Large intestine (tissue), 3 donors: Measurements from ENCODE around the gene CDH18. TPM values are rescaled to one million over a fixed set of nuclear protein-coding genes. Genes with fewer than 3 reads are reported as not detected.

Source experiments
- DNase-seq, 2 donors: peaks; one replicate each; pipeline versions ENCODE4 v3.0.0 to v3.0.0-alpha.2; 2013
- H3K27ac ChIP-seq: one replicate; pipeline ENCODE4 v1.5.1; 2013; ENCODE audit warnings: low read length
- H3K27me3 ChIP-seq: 2 replicates; pipeline ENCODE4 v1.6.1; 2013; ENCODE audit warnings: low read length; ENCODE audit not compliant: control insufficient read depth, insufficient read depth
- H3K36me3 ChIP-seq: 2 replicates; pipeline ENCODE4 v1.6.1; 2013; ENCODE audit warnings: low read length; ENCODE audit not compliant: control insufficient read depth, insufficient read depth
- H3K4me1 ChIP-seq: one replicate; pipeline ENCODE4 v1.6.1; 2013; ENCODE audit warnings: low read length; ENCODE audit not compliant: control insufficient read depth, insufficient read depth
- H3K4me3 ChIP-seq: one replicate; pipeline ENCODE4 v1.5.1; 2013; ENCODE audit warnings: low read length
- H3K9me3 ChIP-seq: one replicate; pipeline ENCODE4 v1.6.1; 2013; ENCODE audit warnings: mild to moderate bottlenecking, low read depth, low read length, moderate library complexity; ENCODE audit not compliant: control insufficient read depth
- WGBS: methylation state at CpG from one replicate; pipeline ENCODE4 v1.1.5; 2013; ENCODE audit warnings: low lambda C conversion rate; ENCODE audit not compliant: insufficient coverage; 5-methylcytosine and 5-hydroxymethylcytosine counted together
- polyA plus RNA-seq: library from polyadenylated mRNA; unstranded; fragments of 120-200 nt; gene quantifications from one replicate; pipeline ENCODE4 v1.2.1, GENCODE V29; 2013

Gene CDH18
- polyA plus RNA-seq, 1 donor, result 1.1 TPM

- H3K4me1 ChIP-seq, result no peaks in the 10 kb centered on the region
- no peak for DNase-seq
- WGBS, result 100% methylated on average over 1 of the region's 1 CpG
- no peaks in the 10 kb centered on the region for H3K27me3 ChIP-seq
- no peak overlapping the region for H3K27ac ChIP-seq
- H3K4me3 ChIP-seq, result no peak overlapping the region
- H3K36me3 ChIP-seq, result no peaks in the 10 kb centered on the region
- H3K9me3 ChIP-seq, result no peaks in the 10 kb centered on the region
These were observed 433.5 kb downstream of the CDH18 start for GRCh38 chr5:19554524-19554923.

GRCh38 chr5:19547640-19548039, 440.4 kb downstream of the CDH18 start:
- 71% methylated on average over 2 of the region's 3 CpGs for WGBS
- no peaks in the 10 kb centered on the region for H3K9me3 ChIP-seq
- no peaks in the 10 kb centered on the region for H3K27me3 ChIP-seq
- no peak for DNase-seq
- H3K4me3 ChIP-seq, result no peak overlapping the region
- no peaks in the 10 kb centered on the region for H3K4me1 ChIP-seq
- no peak overlapping the region for H3K27ac ChIP-seq
- H3K36me3 ChIP-seq, result no peaks in the 10 kb centered on the region

- Histone ChIP-seq H3K27me3 (no peaks in the 10 kb centered on the region), H3K36me3 (no peaks in the 10 kb centered on the region), H3K9me3 (no peaks in the 10 kb centered on the region), H3K4me3 (no peak overlapping the region), H3K4me1 (no peaks in the 10 kb centered on the region), H3K27ac (no peak overlapping the region)
- no peak for DNase-seq
- 83% methylated on average over 1 of the region's 1 CpG for WGBS
These were observed 441.5 kb downstream of the CDH18 start for GRCh38 chr5:19546521-19546920.

- Histone ChIP-seq H3K36me3 (no peaks in the 10 kb centered on the region), H3K27ac (no peak overlapping the region), H3K27me3 (no peaks in the 10 kb centered on the region), H3K4me1 (no peaks in the 10 kb centered on the region), H3K4me3 (no peak overlapping the region), H3K9me3 (no peaks in the 10 kb centered on the region)
- no CpG with 5 or more reads among the region's 2 CpGs for WGBS
- DNase-seq, result no peak
These were observed 449.4 kb downstream of the CDH18 start for GRCh38 chr5:19538607-19539006.

- WGBS, result 67% methylated on average over 2 of the region's 4 CpGs
These were observed 451.6 kb downstream of the CDH18 start for GRCh38 chr5:19536387-19536786.

GRCh38 chr5:19534751-19535150, 453.2 kb downstream of the CDH18 start:
- no CpG with 5 or more reads among the region's 1 CpG for WGBS
- no peak for DNase-seq
- no peak overlapping the region for H3K4me3 ChIP-seq

More at GRCh38 chr5:19536387-19536786, 451.6 kb downstream of the CDH18 start:
- DNase-seq, result no peak
- Histone ChIP-seq H3K4me3 (no peak overlapping the region), H3K27me3 (no peaks in the 10 kb centered on the region), H3K27ac (no peak overlapping the region), H3K9me3 (no peaks in the 10 kb centered on the region), H3K36me3 (no peaks in the 10 kb centered on the region), H3K4me1 (no peaks in the 10 kb centered on the region)

GRCh38 chr5:19532936-19533335, 455.1 kb downstream of the CDH18 start:
- Histone ChIP-seq H3K4me3 (no peak overlapping the region), H3K9me3 (no peaks in the 10 kb centered on the region), H3K27me3 (no peaks in the 10 kb centered on the region), H3K36me3 (no peaks in the 10 kb centered on the region), H3K4me1 (no peaks in the 10 kb centered on the region), H3K27ac (no peak overlapping the region)
- WGBS, result 100% methylated on average over 1 of the region's 4 CpGs
- DNase-seq, result no peak

More at GRCh38 chr5:19534751-19535150, 453.2 kb downstream of the CDH18 start:
- no peaks in the 10 kb centered on the region for H3K9me3 ChIP-seq
- no peak overlapping the region for H3K27ac ChIP-seq
- H3K27me3 ChIP-seq, result no peaks in the 10 kb centered on the region
- no peaks in the 10 kb centered on the region for H3K36me3 ChIP-seq
- H3K4me1 ChIP-seq, result no peaks in the 10 kb centered on the region

GRCh38 chr5:19531374-19531952, 456.5 kb downstream of the CDH18 start:
- H3K27me3 ChIP-seq, result no peaks in the 10 kb centered on the region
- WGBS, result 100% methylated on average over 1 of the region's 8 CpGs
- DNase-seq, result no peak

GRCh38 chr5:19519448-19519847, 468.6 kb downstream of the CDH18 start:
- H3K27me3 ChIP-seq, result no peaks in the 10 kb centered on the region
- no peak for DNase-seq
- H3K9me3 ChIP-seq, result no peaks in the 10 kb centered on the region
- WGBS, result 80% methylated on average over 1 of the region's 2 CpGs
- no peaks in the 10 kb centered on the region for H3K36me3 ChIP-seq
- H3K4me3 ChIP-seq, result no peak overlapping the region
- H3K4me1 ChIP-seq, result no peaks in the 10 kb centered on the region
- H3K27ac ChIP-seq, result no peak overlapping the region

More at GRCh38 chr5:19531374-19531952, 456.5 kb downstream of the CDH18 start:
- Histone ChIP-seq H3K4me3 (no peak overlapping the region), H3K27ac (no peak overlapping the region), H3K9me3 (no peaks in the 10 kb centered on the region), H3K36me3 (no peaks in the 10 kb centered on the region), H3K4me1 (no peaks in the 10 kb centered on the region)

- no peaks in the 10 kb centered on the region for H3K9me3 ChIP-seq
- no peak overlapping the region for H3K27ac ChIP-seq
- no peak for DNase-seq
- no CpG with 5 or more reads among the region's 2 CpGs for WGBS
- no peak overlapping the region for H3K4me3 ChIP-seq
- no peaks in the 10 kb centered on the region for H3K36me3 ChIP-seq
- H3K4me1 ChIP-seq, result no peaks in the 10 kb centered on the region
- H3K27me3 ChIP-seq, result no peaks in the 10 kb centered on the region
These were observed 489.1 kb downstream of the CDH18 start for GRCh38 chr5:19498852-19499251.

GRCh38 chr5:19497229-19497815, 490.7 kb downstream of the CDH18 start:
- H3K36me3 ChIP-seq, result no peaks in the 10 kb centered on the region
- no peak for DNase-seq
- H3K4me3 ChIP-seq, result no peak overlapping the region
- WGBS, result 69% methylated on average over 2 of the region's 3 CpGs
- H3K9me3 ChIP-seq, result no peaks in the 10 kb centered on the region
- no peaks in the 10 kb centered on the region for H3K4me1 ChIP-seq
- H3K27me3 ChIP-seq, result no peaks in the 10 kb centered on the region
- H3K27ac ChIP-seq, result no peak overlapping the region
